ENCODE measurements around the gene PNMT. TPM values are rescaled to one million over a fixed set of nuclear protein-coding genes. Genes with fewer than 3 reads are reported as not detected.
A peak's percentile ranks its signal among the peaks of the same experiment; 100 is the strongest.

The PNMT gene
- total and polyA plus RNA-seq, 2 of the 4 experiments (the other 2 are of a cell fraction) = not detected

DNA sequence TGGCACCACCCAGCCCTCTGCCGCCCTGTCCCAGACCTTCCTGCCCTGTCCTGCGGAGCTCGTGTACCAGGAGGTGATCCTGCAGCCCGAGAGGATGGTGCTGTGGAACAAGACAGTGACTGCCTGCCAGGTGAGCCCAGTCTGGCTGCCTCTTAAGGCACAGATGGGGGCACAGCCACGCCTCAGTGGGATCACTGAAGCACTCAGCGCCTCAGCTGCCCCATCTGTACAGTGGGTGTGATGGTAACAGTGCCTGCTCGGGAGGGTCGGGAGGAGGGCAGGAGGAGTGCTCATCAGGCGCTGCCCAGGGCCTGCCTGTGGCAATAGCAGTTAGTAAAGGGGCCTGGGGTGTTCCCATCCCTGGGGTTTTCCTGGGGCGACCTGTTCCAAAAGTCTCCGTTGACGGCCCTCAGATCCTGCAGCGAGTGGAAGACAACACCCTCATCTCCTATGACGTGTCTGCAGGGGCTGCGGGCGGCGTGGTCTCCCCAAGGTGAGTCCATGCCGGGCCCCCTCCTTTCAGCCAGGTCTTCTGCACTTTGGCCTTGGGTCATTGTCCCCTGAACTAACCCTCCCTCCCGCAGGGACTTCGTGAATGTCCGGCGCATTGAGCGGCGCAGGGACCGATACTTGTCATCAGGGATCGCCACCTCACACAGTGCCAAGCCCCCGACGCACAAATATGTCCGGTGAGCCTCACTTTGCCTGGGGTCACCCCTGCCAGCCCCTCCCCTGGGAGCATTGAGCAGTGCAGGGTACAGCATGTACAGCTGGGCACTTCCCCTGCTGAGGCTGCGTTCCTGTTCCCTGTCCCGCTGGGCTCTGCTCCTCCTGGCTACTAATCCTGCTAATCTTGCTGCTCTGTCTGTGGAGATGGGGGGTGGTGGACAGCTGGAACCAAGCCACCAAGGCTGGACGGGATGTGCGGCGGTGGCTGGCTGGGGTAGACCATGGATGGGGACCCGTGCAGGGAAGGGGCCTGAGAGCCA is 7.6 kb upstream of the PNMT start:
- in situ Hi-C loops (cut with MboI; ENCODE audit: low sequenced_read_pairs) = no loop called here
- dilution Hi-C loops (cut with HindIII; ENCODE audit: low sequenced_read_pairs, unreplicated experiment) = no loop called here
- no peaks in the 10 kb centered on the region for H3K9me1 ChIP-seq (ENCODE audit: insufficient read depth, low read length)
- no peak overlapping the region for H3K4me2 ChIP-seq (ENCODE audit: low read depth, low read length)
- ATAC-seq (ENCODE audit: low read depth) = no peak
- no peak overlapping the region for H3K18ac ChIP-seq (ENCODE audit: low read depth, low read length)
- H2AK5ac ChIP-seq (ENCODE audit: low read depth, low read length) = no peak overlapping the region
- no peaks in the 10 kb centered on the region for H3K9me3 ChIP-seq (ENCODE audit: control insufficient read depth, insufficient read depth, low read length)
- H2BK120ac ChIP-seq (ENCODE audit: low read depth, low read length) = no peak overlapping the region
- H3K23ac ChIP-seq (ENCODE audit: low read depth, low read length) = no peak overlapping the region
- H2AFZ ChIP-seq (replicated peaks; ENCODE audit: low read length, poor library complexity) = no peak overlapping the region
- H3K36me3 ChIP-seq (ENCODE audit: control insufficient read depth, insufficient read depth, low read length) = peaks cover 40% of the 10 kb centered on the region
- H3K56ac ChIP-seq (ENCODE audit: extremely low read depth, insufficient read depth, low read length) = no peak overlapping the region
- H2BK20ac ChIP-seq (ENCODE audit: low read depth, low read length) = no peak overlapping the region
- BruUV-seq (replicated peaks) = no TSS peak
- no peak overlapping the region for H3K14ac ChIP-seq (replicated peaks; ENCODE audit: low read depth, low read length)
- peaks cover 0 to 4% of the 10 kb centered on the region in 2 experiments; a peak in 1 of 4 replicates for H3K79me1 ChIP-seq (ENCODE audit: low read depth in 1 of 2, low read length in 2 of 2)
- DNase-seq = no peak
- no peak overlapping the region for H2BK5ac ChIP-seq (ENCODE audit: low read depth, low read length, poor library complexity, severe bottlenecking)
- intact Hi-C loops (cut with micrococcal nuclease) = no loop called here
- 89% methylated on average over 17 of the region's 35 CpGs; no CpG with 5 or more reads in 1 of the 2 experiments for WGBS, 2 experiments (ENCODE audit: extremely low coverage in 2 of 2, insufficient read length in 1 of 2)
- no peaks in the 10 kb centered on the region for H3K27me3 ChIP-seq (ENCODE audit: control insufficient read depth, insufficient read depth, low read length)
- H4K8ac ChIP-seq (ENCODE audit: low read depth in 2 of 2, low read length in 2 of 2) = no peak overlapping the region
- H3K9ac ChIP-seq (ENCODE audit: low read depth, low read length) = no peak overlapping the region
- no peak overlapping the region for H3K4me3 ChIP-seq (ENCODE audit: insufficient read depth, low read depth, low read length)
- no peak overlapping the region for H4K91ac ChIP-seq (ENCODE audit: insufficient read depth, low read depth, low read length)
- no peak overlapping the region for H2BK15ac ChIP-seq (ENCODE audit: low read depth, low read length)
- H3K27ac ChIP-seq (ENCODE audit: insufficient read depth, low read length) = no peak overlapping the region
- CTCF ChIA-PET = no interaction called here
- POLR2A ChIA-PET (ENCODE audit: unreplicated experiment) = no interaction called here
- peak overlapping the region; percentile 55 for H2AK9ac ChIP-seq (replicated peaks; ENCODE audit: low read depth, low read length, poor library complexity)
- peaks cover 4% of the 10 kb centered on the region; the same call in 1 of the 2 replicates for H3K4me1 ChIP-seq (ENCODE audit: control insufficient read depth, insufficient read depth, low read length)
- no peak overlapping the region for H4K5ac ChIP-seq (ENCODE audit: low read depth, low read length)
- no peaks in the 10 kb centered on the region; the same call in none of the 2 replicates for H4K20me1 ChIP-seq (ENCODE audit: insufficient read depth, low read length)
- no peak overlapping the region for H3K4ac ChIP-seq (ENCODE audit: low read depth, low read length)
- no peak for TF ChIP-seq CHD1 (IDR thresholded peaks at IDR 0.05; ENCODE audit: low read depth, low read length)
- no peak for TF ChIP-seq BHLHE40 (IDR thresholded peaks at IDR 0.05; ENCODE audit: low read depth, low read length)
- TF ChIP-seq MAFK (IDR thresholded peaks at IDR 0.05; ENCODE audit: low read depth, low read length) = no peak
- no peak for TF ChIP-seq FOS (IDR thresholded peaks at IDR 0.05; ENCODE audit: low read depth, low read length)
- no peak for TF ChIP-seq RAD21 (IDR thresholded peaks at IDR 0.05; ENCODE audit: low read length)
- no peak for TF ChIP-seq MAZ (IDR thresholded peaks at IDR 0.05; ENCODE audit: borderline replicate concordance, low read depth, low read length)
- TF ChIP-seq POLR2A (IDR thresholded peaks at IDR 0.05; ENCODE audit: low read depth, low read length) = no peak
- TF ChIP-seq, protein P1, sequence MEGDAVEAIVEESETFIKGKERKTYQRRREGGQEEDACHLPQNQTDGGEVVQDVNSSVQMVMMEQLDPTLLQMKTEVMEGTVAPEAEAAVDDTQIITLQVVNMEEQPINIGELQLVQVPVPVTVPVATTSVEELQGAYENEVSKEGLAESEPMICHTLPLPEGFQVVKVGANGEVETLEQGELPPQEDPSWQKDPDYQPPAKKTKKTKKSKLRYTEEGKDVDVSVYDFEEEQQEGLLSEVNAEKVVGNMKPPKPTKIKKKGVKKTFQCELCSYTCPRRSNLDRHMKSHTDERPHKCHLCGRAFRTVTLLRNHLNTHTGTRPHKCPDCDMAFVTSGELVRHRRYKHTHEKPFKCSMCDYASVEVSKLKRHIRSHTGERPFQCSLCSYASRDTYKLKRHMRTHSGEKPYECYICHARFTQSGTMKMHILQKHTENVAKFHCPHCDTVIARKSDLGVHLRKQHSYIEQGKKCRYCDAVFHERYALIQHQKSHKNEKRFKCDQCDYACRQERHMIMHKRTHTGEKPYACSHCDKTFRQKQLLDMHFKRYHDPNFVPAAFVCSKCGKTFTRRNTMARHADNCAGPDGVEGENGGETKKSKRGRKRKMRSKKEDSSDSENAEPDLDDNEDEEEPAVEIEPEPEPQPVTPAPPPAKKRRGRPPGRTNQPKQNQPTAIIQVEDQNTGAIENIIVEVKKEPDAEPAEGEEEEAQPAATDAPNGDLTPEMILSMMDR (conservative IDR thresholded peaks at IDR 0.05; ENCODE audit: low read depth, low read length) = no peak
- TF ChIP-seq RCOR1 (IDR thresholded peaks at IDR 0.05; ENCODE audit: insufficient replicate concordance, low read length) = no peak
- TF ChIP-seq SMC3 (IDR thresholded peaks at IDR 0.05; ENCODE audit: low read depth, low read length) = no peak
- TF ChIP-seq NFE2L2 (IDR thresholded peaks at IDR 0.05; ENCODE audit: low read depth, low read length) = no peak
- TF ChIP-seq, protein P2, sequence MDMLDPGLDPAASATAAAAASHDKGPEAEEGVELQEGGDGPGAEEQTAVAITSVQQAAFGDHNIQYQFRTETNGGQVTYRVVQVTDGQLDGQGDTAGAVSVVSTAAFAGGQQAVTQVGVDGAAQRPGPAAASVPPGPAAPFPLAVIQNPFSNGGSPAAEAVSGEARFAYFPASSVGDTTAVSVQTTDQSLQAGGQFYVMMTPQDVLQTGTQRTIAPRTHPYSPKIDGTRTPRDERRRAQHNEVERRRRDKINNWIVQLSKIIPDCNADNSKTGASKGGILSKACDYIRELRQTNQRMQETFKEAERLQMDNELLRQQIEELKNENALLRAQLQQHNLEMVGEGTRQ (IDR thresholded peaks at IDR 0.05; ENCODE audit: low read depth, low read length) = no peak
- no peak for TF ChIP-seq RFX5 (IDR thresholded peaks at IDR 0.05; ENCODE audit: low read depth, low read length)
- no peak for TF ChIP-seq MXI1 (IDR thresholded peaks at IDR 0.05; ENCODE audit: borderline replicate concordance, low read depth, low read length)

All from IMR-90 (cell line).